ENCODE results near the gene FARP1. TPM values are rescaled to one million over a fixed set of nuclear protein-coding genes. Genes with fewer than 3 reads are reported as not detected.
A peak's percentile ranks its signal among the peaks of the same experiment; 100 is the strongest.

The FARP1 gene
- total RNA-seq, 1 experiment from 2014 or later = not detected

- Histone ChIP-seq H3K9me2 (replicated peaks; ENCODE audit: insufficient read depth, low read length) (no peaks in the 10 kb centered on the region), H4K20me1 (ENCODE audit: insufficient read depth, low read depth, low read length) (no peaks in the 10 kb centered on the region), H3K9ac (ENCODE audit: low read length) (no peak overlapping the region), H3K27ac (ENCODE audit: low read length) (no peak overlapping the region), H3K79me2 (ENCODE audit: low read length) (no peaks in the 10 kb centered on the region), H2AFZ (ENCODE audit: low read length) (no peak overlapping the region), H3K36me3 (ENCODE audit: insufficient read depth, low read length) (no peaks in the 10 kb centered on the region), H3K4me1 (ENCODE audit: low read length) (no peaks in the 10 kb centered on the region), H3K4me3 (ENCODE audit: low read length) (no peak overlapping the region), H3K9me3 (ENCODE audit: low read length) (no peaks in the 10 kb centered on the region), H3K4me2 (ENCODE audit: low read depth, low read length, poor library complexity, severe bottlenecking) (no peak overlapping the region), H3K27me3 (ENCODE audit: low read length) (no peaks in the 10 kb centered on the region)
- no peak for DNase-seq
Observed at GRCh38 chr13:98347756-98348155, 204.9 kb downstream of the FARP1 start.

- no peaks in the 10 kb centered on the region for H3K9me3 ChIP-seq (ENCODE audit: low read length)
- no peak overlapping the region for H3K27ac ChIP-seq (ENCODE audit: low read length)
- no peaks in the 10 kb centered on the region for H4K20me1 ChIP-seq (ENCODE audit: insufficient read depth, low read depth, low read length)
- no peak overlapping the region for H2AFZ ChIP-seq (ENCODE audit: low read length)
- no peaks in the 10 kb centered on the region for H3K9me2 ChIP-seq (replicated peaks; ENCODE audit: insufficient read depth, low read length)
- H3K4me2 ChIP-seq (ENCODE audit: low read depth, low read length, poor library complexity, severe bottlenecking) = no peak overlapping the region
- no peaks in the 10 kb centered on the region for H3K36me3 ChIP-seq (ENCODE audit: insufficient read depth, low read length)
- no peaks in the 10 kb centered on the region for H3K27me3 ChIP-seq (ENCODE audit: low read length)
- no peak overlapping the region for H3K4me3 ChIP-seq (ENCODE audit: low read length)
- no peaks in the 10 kb centered on the region for H3K4me1 ChIP-seq (ENCODE audit: low read length)
- no peak for DNase-seq
- no peak overlapping the region for H3K9ac ChIP-seq (ENCODE audit: low read length)
- no peaks in the 10 kb centered on the region for H3K79me2 ChIP-seq (ENCODE audit: low read length)
Observed at GRCh38 chr13:98348466-98349200, 205.7 kb downstream of the FARP1 start.

GRCh38 chr13:98349731-98350305 lies 206.9 kb downstream of the FARP1 start:
- Histone ChIP-seq H3K9me2 (replicated peaks; ENCODE audit: insufficient read depth, low read length) (no peaks in the 10 kb centered on the region), H3K4me2 (ENCODE audit: low read depth, low read length, poor library complexity, severe bottlenecking) (no peak overlapping the region), H3K9ac (ENCODE audit: low read length) (no peak overlapping the region), H3K79me2 (ENCODE audit: low read length) (no peaks in the 10 kb centered on the region), H3K4me1 (ENCODE audit: low read length) (no peaks in the 10 kb centered on the region), H3K4me3 (ENCODE audit: low read length) (no peak overlapping the region), H2AFZ (ENCODE audit: low read length) (no peak overlapping the region), H3K27me3 (ENCODE audit: low read length) (no peaks in the 10 kb centered on the region), H4K20me1 (ENCODE audit: insufficient read depth, low read depth, low read length) (no peaks in the 10 kb centered on the region), H3K27ac (ENCODE audit: low read length) (no peak overlapping the region), H3K9me3 (ENCODE audit: low read length) (no peaks in the 10 kb centered on the region), H3K36me3 (ENCODE audit: insufficient read depth, low read length) (no peaks in the 10 kb centered on the region)
- peak; percentile 62 for DNase-seq

- no peak overlapping the region for H3K27ac ChIP-seq (ENCODE audit: low read length)
- no peak overlapping the region for H3K4me3 ChIP-seq (ENCODE audit: low read length)
- H3K9me3 ChIP-seq (ENCODE audit: low read length) = no peaks in the 10 kb centered on the region
- no peak overlapping the region for H3K4me2 ChIP-seq (ENCODE audit: low read depth, low read length, poor library complexity, severe bottlenecking)
- H3K4me1 ChIP-seq (ENCODE audit: low read length) = no peaks in the 10 kb centered on the region
- H3K9me2 ChIP-seq (replicated peaks; ENCODE audit: insufficient read depth, low read length) = no peaks in the 10 kb centered on the region
- no peak for DNase-seq
- H3K36me3 ChIP-seq (ENCODE audit: insufficient read depth, low read length) = no peaks in the 10 kb centered on the region
- H3K27me3 ChIP-seq (ENCODE audit: low read length) = no peaks in the 10 kb centered on the region
- H3K9ac ChIP-seq (ENCODE audit: low read length) = no peak overlapping the region
- no peaks in the 10 kb centered on the region for H4K20me1 ChIP-seq (ENCODE audit: insufficient read depth, low read depth, low read length)
- H3K79me2 ChIP-seq (ENCODE audit: low read length) = no peaks in the 10 kb centered on the region
- H2AFZ ChIP-seq (ENCODE audit: low read length) = no peak overlapping the region
Observed at GRCh38 chr13:98350746-98351330, 207.9 kb downstream of the FARP1 start.

GRCh38 chr13:98351636-98352035 lies 208.7 kb downstream of the FARP1 start:
- Histone ChIP-seq H3K36me3 (ENCODE audit: insufficient read depth, low read length) (no peaks in the 10 kb centered on the region), H4K20me1 (ENCODE audit: insufficient read depth, low read depth, low read length) (no peaks in the 10 kb centered on the region), H2AFZ (ENCODE audit: low read length) (no peak overlapping the region), H3K9ac (ENCODE audit: low read length) (no peak overlapping the region), H3K4me2 (ENCODE audit: low read depth, low read length, poor library complexity, severe bottlenecking) (no peak overlapping the region), H3K9me3 (ENCODE audit: low read length) (no peaks in the 10 kb centered on the region), H3K27ac (ENCODE audit: low read length) (no peak overlapping the region), H3K79me2 (ENCODE audit: low read length) (no peaks in the 10 kb centered on the region), H3K4me3 (ENCODE audit: low read length) (no peak overlapping the region), H3K4me1 (ENCODE audit: low read length) (no peaks in the 10 kb centered on the region), H3K9me2 (replicated peaks; ENCODE audit: insufficient read depth, low read length) (no peaks in the 10 kb centered on the region), H3K27me3 (ENCODE audit: low read length) (no peaks in the 10 kb centered on the region)
- no peak for DNase-seq

GRCh38 chr13:98352226-98352625 lies 209.3 kb downstream of the FARP1 start:
- Histone ChIP-seq H3K27ac (ENCODE audit: low read length) (no peak overlapping the region), H4K20me1 (ENCODE audit: insufficient read depth, low read depth, low read length) (no peaks in the 10 kb centered on the region), H3K4me3 (ENCODE audit: low read length) (no peak overlapping the region), H3K4me1 (ENCODE audit: low read length) (no peaks in the 10 kb centered on the region), H3K9me3 (ENCODE audit: low read length) (no peaks in the 10 kb centered on the region), H3K79me2 (ENCODE audit: low read length) (no peaks in the 10 kb centered on the region), H3K27me3 (ENCODE audit: low read length) (no peaks in the 10 kb centered on the region), H2AFZ (ENCODE audit: low read length) (no peak overlapping the region), H3K36me3 (ENCODE audit: insufficient read depth, low read length) (no peaks in the 10 kb centered on the region), H3K9ac (ENCODE audit: low read length) (no peak overlapping the region), H3K9me2 (replicated peaks; ENCODE audit: insufficient read depth, low read length) (no peaks in the 10 kb centered on the region), H3K4me2 (ENCODE audit: low read depth, low read length, poor library complexity, severe bottlenecking) (no peak overlapping the region)
- no peak for DNase-seq

GRCh38 chr13:98353750-98354149 lies 210.9 kb downstream of the FARP1 start:
- no peaks in the 10 kb centered on the region for H3K9me3 ChIP-seq (ENCODE audit: low read length)
- no peaks in the 10 kb centered on the region for H4K20me1 ChIP-seq (ENCODE audit: insufficient read depth, low read depth, low read length)
- H3K79me2 ChIP-seq (ENCODE audit: low read length) = no peaks in the 10 kb centered on the region
- no peaks in the 10 kb centered on the region for H3K4me1 ChIP-seq (ENCODE audit: low read length)
- DNase-seq = no peak
- no peak overlapping the region for H3K4me3 ChIP-seq (ENCODE audit: low read length)
- H3K27me3 ChIP-seq (ENCODE audit: low read length) = no peaks in the 10 kb centered on the region
- H3K4me2 ChIP-seq (ENCODE audit: low read depth, low read length, poor library complexity, severe bottlenecking) = no peak overlapping the region
- H3K9me2 ChIP-seq (replicated peaks; ENCODE audit: insufficient read depth, low read length) = no peaks in the 10 kb centered on the region
- no peaks in the 10 kb centered on the region for H3K36me3 ChIP-seq (ENCODE audit: insufficient read depth, low read length)
- no peak overlapping the region for H3K27ac ChIP-seq (ENCODE audit: low read length)
- no peak overlapping the region for H3K9ac ChIP-seq (ENCODE audit: low read length)
- H2AFZ ChIP-seq (ENCODE audit: low read length) = no peak overlapping the region

GRCh38 chr13:98358937-98359336 lies 216.0 kb downstream of the FARP1 start:
- H3K9me2 ChIP-seq (replicated peaks; ENCODE audit: insufficient read depth, low read length) = no peaks in the 10 kb centered on the region
- H3K9me3 ChIP-seq (ENCODE audit: low read length) = no peaks in the 10 kb centered on the region
- DNase-seq = no peak
- H2AFZ ChIP-seq (ENCODE audit: low read length) = no peak overlapping the region
- no peak overlapping the region for H3K4me3 ChIP-seq (ENCODE audit: low read length)
- H3K27me3 ChIP-seq (ENCODE audit: low read length) = no peaks in the 10 kb centered on the region
- H3K27ac ChIP-seq (ENCODE audit: low read length) = no peak overlapping the region
- no peaks in the 10 kb centered on the region for H3K79me2 ChIP-seq (ENCODE audit: low read length)
- no peaks in the 10 kb centered on the region for H3K36me3 ChIP-seq (ENCODE audit: insufficient read depth, low read length)
- no peaks in the 10 kb centered on the region for H4K20me1 ChIP-seq (ENCODE audit: insufficient read depth, low read depth, low read length)
- no peak overlapping the region for H3K9ac ChIP-seq (ENCODE audit: low read length)
- H3K4me1 ChIP-seq (ENCODE audit: low read length) = no peaks in the 10 kb centered on the region
- no peak overlapping the region for H3K4me2 ChIP-seq (ENCODE audit: low read depth, low read length, poor library complexity, severe bottlenecking)
